Brain microvascular endothelial cell (primary cell): Measurements from ENCODE around the gene TNFRSF8.

Source experiments
- DNase-seq: peaks from one replicate; pipeline ENCODE4 v3.0.0-alpha.2; 2020
- H3K27ac ChIP-seq: fragments of 250-450 bp; sonication (Bioruptor Pico); 2 replicates; pipeline ENCODE4 v1.5.1; 2020; ENCODE audit warnings: mild to moderate bottlenecking, moderate library complexity
- H3K27me3 ChIP-seq: fragments of 250-450 bp; sonication (Bioruptor Pico); replicated peaks from 2 replicates; pipeline ENCODE4 v1.5.1; 2020; ENCODE audit warnings: mild to moderate bottlenecking
- H3K36me3 ChIP-seq: fragments of 250-450 bp; sonication (Bioruptor Pico); replicated peaks from 2 replicates; pipeline ENCODE4 v1.5.1; 2020; ENCODE audit warnings: mild to moderate bottlenecking
- H3K4me3 ChIP-seq: 2 replicates; pipeline ENCODE4 v1.5.1; 2011; ENCODE audit warnings: low read depth, mild to moderate bottlenecking, control low read depth, low read length, moderate library complexity
- CTCF ChIP-seq: IDR thresholded peaks from 2 replicates; pipeline ENCODE4 v1.5.1; 2011; ENCODE audit warnings: low read depth, mild to moderate bottlenecking, moderate library complexity, low read length, control low read depth, inconsistent platforms; ENCODE audit errors: missing control alignments
- in situ Hi-C: cut with HindIII; loops from 2 replicates; pipeline ENCODE4 v1.10.0; 2017; ENCODE audit warnings: low sequenced_read_pairs, low pct_ligation_motif_present

The TNFRSF8 gene

GRCh38 chr1:12172042-12172851 is 109.1 kb downstream of the TNFRSF8 start:
- Histone ChIP-seq H3K36me3 (no peaks in the 10 kb centered on the region), H3K27me3 (no peaks in the 10 kb centered on the region), H3K27ac (no peak overlapping the region), H3K4me3 (no peak overlapping the region)
- TF ChIP-seq CTCF, result no peak
- DNase-seq, result no peak
- in situ Hi-C loops, result no loop called here

GRCh38 chr1:12173041-12173509 is 110.0 kb downstream of the TNFRSF8 start:
- H3K27me3 ChIP-seq, result no peaks in the 10 kb centered on the region
- H3K4me3 ChIP-seq, result no peak overlapping the region
- in situ Hi-C loops, result no loop called here
- TF ChIP-seq CTCF, result no peak
- DNase-seq, result no peak
- no peaks in the 10 kb centered on the region for H3K36me3 ChIP-seq
- H3K27ac ChIP-seq, result no peak overlapping the region

- no peak overlapping the region for H3K27ac ChIP-seq
These were observed 110.6 kb downstream of the TNFRSF8 start for GRCh38 chr1:12173631-12174121.

GRCh38 chr1:12174924-12175810 is 112.1 kb downstream of the TNFRSF8 start:
- in situ Hi-C loops, result no loop called here
- Histone ChIP-seq H3K27ac (no peak overlapping the region), H3K27me3 (no peaks in the 10 kb centered on the region), H3K4me3 (no peak overlapping the region), H3K36me3 (no peaks in the 10 kb centered on the region)
- TF ChIP-seq CTCF, result no peak
- DNase-seq, result no peak

More at GRCh38 chr1:12173631-12174121, 110.6 kb downstream of the TNFRSF8 start:
- in situ Hi-C loops, result no loop called here
- no peak for DNase-seq
- no peak for TF ChIP-seq CTCF
- Histone ChIP-seq H3K36me3 (no peaks in the 10 kb centered on the region), H3K27me3 (no peaks in the 10 kb centered on the region), H3K4me3 (no peak overlapping the region)

GRCh38 chr1:12176298-12177118 is 113.4 kb downstream of the TNFRSF8 start:
- in situ Hi-C loops, result no loop called here
- DNase-seq, result no peak
- no peak overlapping the region for H3K4me3 ChIP-seq
- no peak for TF ChIP-seq CTCF
- no peaks in the 10 kb centered on the region for H3K27me3 ChIP-seq
- H3K27ac ChIP-seq, result no peak overlapping the region
- no peaks in the 10 kb centered on the region for H3K36me3 ChIP-seq
